ENCODE data around the gene JCAD.
"Not testable (repeated sequence)": the region's sequence is repeated elsewhere in the genome, so short reads cannot be mapped to it uniquely, and the experiment has no call there.

Gene JCAD

DNA sequence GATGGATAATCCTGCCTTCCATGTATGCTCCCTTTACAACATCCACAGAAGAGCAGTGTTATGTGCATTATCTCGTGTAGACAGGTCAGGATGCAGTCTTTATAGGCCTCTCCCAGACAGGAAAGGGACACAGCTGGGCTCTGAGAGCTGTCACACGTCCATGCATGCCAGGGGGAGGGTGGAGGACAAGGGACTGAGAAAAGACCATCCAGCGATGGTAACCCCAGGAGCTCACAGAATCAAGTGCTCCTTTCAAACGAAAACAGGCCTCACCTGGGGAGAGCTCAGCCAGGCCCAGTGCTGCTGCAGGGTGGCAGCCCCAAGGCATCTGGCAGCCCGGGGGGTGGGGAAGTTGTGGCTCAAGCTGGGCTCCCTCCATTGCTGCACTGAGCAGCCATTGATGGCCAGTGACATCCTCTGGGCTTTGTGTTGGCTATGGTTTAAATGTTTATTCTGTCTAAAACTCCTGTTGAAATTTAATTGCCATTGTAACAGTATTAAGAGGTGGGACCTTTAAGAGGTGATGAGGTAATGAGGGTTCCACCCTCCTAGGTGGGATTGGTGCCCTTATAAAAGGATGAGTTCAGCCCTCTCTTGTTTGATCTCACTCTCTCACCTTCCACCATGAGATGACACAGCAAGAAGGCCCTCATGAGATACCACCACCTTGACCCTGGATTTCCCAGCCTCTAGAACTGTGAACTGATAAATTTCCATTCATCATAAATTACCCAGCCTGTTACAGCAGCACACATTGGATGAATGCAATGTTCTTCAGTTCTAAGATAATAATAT, 15.7 kb downstream of the JCAD start:
- DNase-seq, result no peak

- DNase-seq, result no peak
Measured at GRCh38 chr10:30042820-30043219, 16.6 kb downstream of the JCAD start.

DNA sequence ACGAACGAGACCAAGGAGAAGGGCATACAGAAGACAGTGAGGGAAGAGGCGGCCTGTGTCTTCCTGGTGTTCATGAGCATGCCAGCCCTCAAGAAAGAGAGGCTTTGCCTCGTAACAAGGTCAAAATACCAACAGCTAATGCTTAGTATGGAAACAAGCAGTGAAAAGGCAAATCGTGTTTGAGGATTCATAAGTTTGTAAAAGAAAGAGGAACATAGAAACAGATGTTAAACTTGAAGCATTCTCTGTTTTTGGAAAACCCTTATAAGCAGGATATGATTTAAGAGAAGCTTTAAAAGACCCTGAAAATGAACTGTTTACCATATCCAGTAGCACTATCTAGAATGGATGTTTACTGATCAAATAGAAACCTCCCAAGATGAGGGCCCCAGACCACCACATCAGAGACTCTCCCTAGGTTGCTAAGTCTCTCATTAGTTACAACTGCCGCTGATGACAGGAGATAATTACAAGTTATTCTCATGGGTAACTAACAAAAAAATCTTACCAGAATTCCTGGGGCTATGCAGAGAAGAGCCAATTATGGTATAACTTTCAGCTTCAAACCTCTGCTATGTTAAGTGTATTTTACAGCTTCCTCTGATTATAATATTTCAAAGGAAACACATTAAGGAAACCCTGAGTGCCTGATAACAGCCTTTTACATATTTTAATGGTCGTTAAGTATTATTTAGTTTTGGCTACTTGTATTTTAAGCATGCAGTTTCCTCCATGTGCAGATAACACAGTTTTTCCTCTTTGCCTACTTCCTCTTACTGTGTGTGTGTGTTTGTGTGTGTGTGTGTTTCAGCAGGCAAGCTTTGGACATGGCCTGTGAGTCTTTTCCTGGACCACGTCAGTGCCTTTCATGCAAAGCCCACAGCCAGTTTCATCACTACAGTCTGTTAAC, 17.9 kb downstream of the JCAD start:
- DNase-seq, result no peak

- no peak for DNase-seq
Measured at GRCh38 chr10:30040597-30040996, 18.8 kb downstream of the JCAD start.

DNA sequence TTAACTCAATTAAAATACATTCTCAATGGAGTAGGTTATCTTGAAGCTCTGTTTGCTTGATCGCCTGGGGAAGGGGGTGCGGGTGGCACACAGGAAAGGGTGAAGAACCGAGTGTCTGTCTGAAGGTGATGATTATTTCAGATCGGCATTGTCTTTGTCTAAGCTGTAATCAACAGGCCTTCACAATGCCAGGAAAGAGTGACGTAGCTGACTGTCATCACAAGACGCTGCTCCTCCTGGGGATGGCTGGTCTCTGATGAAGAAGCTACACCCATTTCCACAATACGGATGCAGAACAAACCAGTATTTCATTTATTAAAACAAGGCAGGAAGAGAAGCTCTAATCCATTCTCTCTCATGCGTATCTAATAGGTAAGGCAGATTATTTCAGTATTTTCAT, 19.4 kb downstream of the JCAD start:
- DNase-seq, result no peak

DNA sequence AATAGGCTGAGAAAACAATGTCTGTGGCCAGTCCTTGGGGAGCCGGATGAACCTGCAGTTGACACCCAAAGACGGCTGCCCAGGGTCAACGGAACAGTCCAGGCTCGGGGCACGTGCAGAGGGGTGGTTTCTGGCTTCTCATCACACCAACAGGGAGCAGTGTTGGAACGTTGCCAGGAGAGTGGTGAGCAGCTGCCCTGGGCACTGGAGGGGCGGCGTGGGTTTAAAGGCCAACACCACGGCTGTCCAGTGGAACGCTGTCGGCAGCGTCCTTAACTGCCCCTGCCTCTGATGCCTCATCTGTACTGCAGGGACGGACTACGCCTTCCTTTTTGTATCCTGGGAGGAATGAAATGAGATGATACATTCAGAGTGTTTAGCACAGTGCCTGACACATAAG, 19.8 kb downstream of the JCAD start:
- no peak for DNase-seq

DNA sequence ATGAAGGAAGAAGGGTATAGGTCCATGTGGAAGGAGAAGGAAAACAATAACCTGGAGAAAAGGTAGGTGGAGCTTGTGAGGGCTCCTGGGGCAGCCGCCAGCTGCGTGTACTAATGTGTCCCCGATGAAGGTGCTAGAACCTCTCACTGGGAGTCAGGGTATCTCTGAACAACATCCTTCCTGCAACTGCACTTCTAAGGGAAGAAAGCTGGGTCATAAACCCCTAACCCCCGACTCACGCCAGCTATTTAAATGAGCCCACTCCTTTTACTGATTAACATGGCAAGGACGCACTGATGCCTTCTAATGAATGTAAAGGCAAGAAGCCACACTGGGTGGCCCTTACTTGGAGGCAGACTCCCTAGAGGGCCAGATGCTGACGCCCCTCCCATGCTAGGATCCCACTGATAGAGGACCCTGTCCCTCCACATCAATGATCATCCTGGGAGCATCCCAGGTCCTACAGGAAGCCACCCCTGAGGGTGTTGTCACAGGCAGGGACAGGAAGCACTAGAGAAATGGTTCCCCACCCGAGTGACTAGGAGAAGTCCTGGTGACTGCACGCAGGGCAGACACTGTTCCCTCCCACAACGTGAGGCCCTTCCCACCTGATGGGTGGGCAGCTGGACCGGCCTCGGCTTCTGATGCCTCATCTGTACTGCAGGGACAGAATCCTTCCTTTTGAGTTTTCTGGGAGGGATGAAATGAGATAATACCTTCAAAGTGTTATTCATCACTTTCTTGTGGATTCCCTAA, 20.4 kb downstream of the JCAD start:
- no peak for DNase-seq

DNA sequence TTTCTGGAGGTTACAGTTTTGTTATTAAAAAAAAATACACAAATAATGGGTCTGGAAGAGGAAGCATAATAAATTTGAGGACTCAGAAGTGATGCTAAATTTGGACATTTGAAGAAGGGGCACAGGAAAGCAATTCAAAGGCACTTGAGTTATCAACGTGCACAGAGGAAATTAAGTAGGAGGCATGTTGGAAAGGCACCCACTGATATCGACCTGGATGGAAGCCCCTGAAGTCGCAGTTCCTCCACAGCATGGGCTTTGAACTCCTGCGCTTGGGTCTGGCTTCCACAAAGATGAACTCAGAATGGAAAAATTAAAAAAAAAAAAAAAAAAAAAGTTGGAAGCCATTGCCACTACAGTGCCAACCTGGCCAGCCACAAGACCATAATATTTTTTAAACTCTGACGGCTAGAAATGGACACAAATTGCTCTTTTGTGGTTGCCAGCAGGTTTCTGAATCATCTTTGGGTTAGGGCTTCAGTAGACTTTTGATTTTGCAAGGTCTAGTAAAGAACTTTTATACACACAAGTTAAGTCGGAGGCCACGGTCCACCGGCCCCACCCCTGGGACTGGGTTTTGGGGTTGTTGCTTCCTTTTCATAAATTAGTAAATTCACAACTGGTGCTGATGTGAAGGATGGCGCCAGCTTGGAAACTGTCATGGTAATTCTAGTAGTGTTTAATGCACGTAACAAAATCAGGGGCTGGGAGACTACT, 21.6 kb downstream of the JCAD start:
- DNase-seq, result no peak

DNA sequence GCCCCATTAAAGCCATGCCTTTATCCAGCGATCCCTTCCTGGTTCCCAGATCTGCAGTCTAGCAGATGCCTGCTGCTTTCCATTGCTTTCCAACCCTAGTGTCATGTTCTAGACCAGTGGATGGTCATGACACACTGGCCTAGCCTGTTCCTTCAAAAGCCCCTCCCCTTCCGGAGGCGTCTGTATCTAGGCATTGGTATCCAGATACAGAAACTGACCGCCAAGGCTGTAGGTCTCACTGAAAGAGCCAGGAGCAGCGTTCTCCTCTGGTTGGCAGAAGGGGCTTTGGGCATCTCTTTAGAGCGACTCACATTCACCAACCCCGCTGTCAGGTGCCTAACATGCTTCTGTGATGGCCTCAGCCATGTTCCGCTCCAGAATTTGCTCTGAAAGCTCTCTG, 22.6 kb downstream of the JCAD start:
- DNase-seq, result no peak

GRCh38 chr10:30036341-30036740, 23.0 kb downstream of the JCAD start:
- DNase-seq, result no peak

DNA sequence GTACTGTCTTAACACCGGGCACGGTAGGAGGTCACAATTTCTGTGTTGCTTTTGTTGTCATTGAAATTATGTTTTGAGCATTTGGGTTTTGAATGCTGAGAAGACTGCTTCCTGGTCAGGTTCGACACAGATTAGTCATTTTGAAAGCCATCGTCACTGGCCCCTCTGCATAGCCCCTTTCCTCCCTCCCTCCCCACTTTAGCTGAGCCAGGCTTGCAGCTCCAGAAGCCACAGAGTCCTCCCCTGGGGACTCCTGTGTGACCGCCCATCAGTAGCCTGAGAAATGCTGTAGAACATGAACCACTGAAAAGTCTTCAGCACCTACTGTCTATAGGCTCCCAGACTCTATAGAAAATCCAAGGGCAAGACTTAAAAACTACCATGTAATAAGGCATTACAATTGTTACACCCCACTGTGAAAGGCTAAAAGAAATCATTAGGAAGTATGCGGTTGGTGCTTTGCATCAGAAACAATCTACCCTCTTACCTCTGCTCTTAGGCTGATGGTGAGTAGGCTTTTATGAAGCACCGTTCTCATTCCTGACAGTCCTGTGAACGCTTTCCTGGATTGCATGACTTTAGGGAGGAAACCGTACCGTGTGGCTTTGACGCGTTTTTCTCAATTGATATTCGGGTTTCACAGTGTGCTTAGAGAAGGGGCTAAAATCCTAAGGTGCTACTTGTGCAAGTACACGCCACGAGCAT, 24.8 kb downstream of the JCAD start:
- DNase-seq, result no peak

DNA sequence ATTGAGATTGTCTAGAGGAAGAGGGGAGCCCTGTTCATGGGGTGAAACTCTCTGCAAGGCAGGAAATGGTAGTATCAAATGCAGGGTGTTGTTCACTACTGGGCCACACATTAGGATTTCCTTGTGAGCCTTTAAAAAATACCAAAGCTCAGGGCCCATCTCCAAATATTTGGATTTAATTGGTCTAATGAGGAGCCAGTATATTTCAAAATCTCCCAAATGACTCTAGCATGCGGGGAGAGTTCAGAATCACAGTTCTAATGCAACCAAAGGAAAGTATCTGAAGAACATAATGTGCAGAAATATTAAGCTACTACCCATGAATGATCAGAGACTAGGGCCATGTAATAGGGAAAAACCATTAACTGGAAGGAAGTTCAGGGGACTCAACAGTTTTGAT, 27.3 kb downstream of the JCAD start:
- DNase-seq, result no peak

- no peak for DNase-seq
Measured at GRCh38 chr10:30029872-30030256, 29.5 kb downstream of the JCAD start.

- no peak for DNase-seq
Measured at GRCh38 chr10:30029164-30029871, 30.1 kb downstream of the JCAD start.

GRCh38 chr10:30028738-30029030, 30.7 kb downstream of the JCAD start:
- no peak for DNase-seq

GRCh38 chr10:30028006-30028737, 31.2 kb downstream of the JCAD start:
- DNase-seq, result peak; percentile 15

DNA sequence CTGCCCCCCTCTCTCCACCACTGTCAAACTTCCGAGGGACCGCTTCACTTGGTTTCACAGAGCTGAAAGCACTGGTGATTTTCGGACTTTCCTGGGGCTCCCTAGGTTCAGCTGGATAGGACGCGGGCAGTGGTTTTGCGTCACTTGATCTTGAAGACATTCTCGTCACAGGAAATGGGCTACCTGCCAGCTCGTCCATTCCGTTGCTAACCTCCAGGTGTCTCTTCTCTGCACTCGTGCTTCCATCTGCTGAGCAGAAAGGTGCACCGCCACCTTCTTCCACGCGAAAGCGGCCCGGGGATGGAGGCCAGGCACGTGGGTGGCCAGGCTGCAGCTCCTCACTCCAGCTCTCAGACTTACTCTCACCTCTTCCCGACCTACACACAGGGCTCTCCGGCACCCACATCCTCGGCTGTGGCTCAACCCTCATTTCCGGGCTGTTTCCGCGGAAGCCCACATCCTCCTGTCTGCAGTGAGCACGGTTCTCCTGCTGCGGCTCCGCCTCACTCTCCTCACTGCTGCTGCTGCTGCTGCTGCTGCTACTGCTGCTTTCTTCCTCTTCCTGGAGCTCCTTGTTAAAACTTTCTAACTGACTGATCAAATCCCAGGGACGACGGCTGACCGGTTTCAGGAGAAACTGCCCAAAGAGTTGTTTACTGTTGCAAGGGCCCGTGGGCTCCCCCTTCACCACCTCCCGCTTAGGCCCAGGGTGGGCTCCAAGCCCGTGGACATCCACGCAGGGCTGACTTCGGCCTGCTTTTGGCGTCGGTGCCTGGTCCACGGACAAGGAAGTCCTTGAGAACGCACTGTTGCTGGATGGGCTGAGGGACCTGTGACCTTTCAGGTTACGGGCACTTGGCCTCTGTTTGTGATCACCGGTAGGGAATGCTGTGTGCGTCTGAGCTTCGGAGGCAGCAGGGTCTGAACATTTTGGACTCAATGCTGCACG, 32.1 kb downstream of the JCAD start:
- peak; percentile 88 for DNase-seq

- DNase-seq, result no peak
Measured at GRCh38 chr10:30026578-30026977, 32.8 kb downstream of the JCAD start.

DNA sequence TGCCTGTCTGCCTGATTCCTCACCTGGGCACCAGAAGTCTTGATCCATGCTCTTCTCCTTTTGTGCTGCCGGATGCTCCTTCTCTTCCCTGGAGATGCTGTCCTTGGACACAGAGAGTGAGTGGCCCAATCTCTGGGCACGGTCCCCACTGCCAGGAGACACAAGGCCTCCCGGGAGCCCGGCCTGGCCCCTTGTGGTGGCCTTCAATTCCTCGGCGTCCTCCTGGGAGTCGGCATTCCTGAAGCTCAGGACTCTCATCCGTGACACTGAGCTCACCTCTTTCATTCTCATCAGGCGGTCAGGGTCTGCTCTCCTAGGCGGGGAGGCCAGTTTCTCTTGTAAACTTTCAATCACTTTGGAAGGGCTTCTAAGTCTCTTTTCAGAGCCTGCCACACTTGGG, 33.3 kb downstream of the JCAD start:
- no peak for DNase-seq

GRCh38 chr10:30025428-30025827, 34.0 kb downstream of the JCAD start:
- DNase-seq, result not testable (repeated sequence)

All from CD4-positive, alpha-beta T cell treated with Interleukin-21 for 1 hour (primary cell).